SIG-M5 treated with dmso at 0.1 percent for 504 hours (cell line): Measurements from ENCODE around the gene C1GALT1.

Experiments
- DNase-seq: peaks from one replicate; lab custom pipeline; 2025; ENCODE audit not compliant: unreplicated experiment; lab: John Stamatoyannopoulos, UW

C1GALT1 gene

DNA sequence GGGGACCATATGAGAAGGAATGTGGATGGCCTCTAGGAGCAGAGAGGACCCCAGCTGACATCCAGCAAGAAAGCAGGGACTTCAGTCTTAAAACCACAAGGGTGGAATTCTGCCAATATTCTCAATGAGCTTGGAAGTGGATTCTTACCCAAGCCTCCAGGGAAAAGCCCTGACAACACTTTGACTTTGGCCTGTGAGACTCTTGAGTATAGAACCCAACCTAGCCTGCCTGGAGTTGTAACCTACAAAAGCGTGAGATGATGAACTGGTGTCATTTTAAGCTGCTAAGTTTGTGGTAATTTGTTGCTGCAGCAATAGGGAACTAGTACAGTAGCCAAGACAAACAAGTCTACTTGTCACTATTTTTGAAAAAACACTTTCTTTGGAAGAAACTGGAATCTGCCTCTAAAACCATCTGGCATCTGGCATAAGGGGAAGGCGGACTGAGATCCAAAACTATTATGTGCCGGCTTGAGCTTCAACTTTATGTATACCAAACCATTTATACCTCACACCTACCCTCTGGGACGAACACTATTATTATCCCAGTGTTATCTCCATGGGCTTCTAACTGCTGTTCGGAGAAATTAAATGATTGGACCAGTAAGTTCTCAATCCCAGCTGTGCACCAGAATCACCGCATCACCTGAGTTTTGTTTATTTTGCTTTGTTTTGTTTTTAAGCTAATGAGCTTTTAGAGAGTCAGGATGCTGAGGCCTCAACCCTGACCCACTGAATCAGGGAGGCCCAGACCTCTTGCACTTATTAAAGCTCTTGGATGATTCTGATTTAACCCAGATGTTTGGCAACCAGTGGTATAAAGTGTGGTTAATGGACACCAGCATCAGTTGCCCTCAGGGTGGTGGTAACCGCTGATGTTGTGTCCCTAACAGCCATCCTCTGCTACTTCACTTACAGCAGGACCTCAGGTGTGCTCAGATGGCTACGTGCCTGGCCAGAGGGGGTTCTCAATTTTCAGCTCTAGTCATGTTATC, 83.0 kb downstream of the C1GALT1 start:
- no peak for DNase-seq

- DNase-seq, result no peak
These were observed 84.0 kb downstream of the C1GALT1 start for GRCh38 chr7:7266257-7266881.

DNA sequence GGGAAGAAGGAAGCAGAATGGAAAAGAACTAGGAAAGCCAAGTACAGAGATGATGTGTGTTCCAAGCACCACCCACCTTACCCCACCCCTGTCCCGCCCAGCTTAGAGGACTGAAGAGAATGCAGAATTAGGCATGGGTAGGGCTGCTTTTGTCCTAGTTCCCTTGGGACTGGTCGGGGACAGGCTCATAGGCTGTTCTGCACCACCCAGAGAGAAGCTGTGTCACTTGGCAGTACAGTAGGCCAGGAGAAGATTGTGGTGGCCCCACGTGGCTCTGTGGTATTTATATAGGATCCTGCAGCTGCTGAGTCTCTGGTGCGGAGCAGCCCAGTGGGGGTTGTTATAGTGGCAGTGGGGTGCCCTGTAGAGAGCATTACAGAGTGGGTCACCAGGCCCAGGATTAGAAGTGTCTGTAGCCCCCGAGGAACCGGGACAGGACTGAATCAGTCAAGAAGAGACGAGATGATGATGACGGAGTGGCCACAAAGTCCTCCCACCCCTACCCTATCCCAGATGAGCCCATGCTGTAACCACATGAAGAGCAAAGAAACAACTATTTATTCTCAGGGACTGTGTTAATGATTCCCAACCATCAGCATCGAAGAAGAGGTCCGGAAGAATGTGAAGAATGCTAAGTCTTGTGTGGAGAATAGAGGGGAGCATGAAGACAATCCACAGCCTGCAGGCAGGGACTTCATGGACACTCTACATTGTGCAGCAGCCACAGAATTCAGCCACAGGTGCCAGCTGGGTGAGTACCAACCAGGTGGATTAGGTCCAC, 88.9 kb downstream of the C1GALT1 start:
- no peak for DNase-seq

GRCh38 chr7:7272294-7272693, 90.0 kb downstream of the C1GALT1 start:
- no peak for DNase-seq

- DNase-seq, result no peak
These were observed 92.4 kb downstream of the C1GALT1 start for GRCh38 chr7:7274782-7275181.

GRCh38 chr7:7276161-7276560, 93.8 kb downstream of the C1GALT1 start:
- no peak for DNase-seq

DNA sequence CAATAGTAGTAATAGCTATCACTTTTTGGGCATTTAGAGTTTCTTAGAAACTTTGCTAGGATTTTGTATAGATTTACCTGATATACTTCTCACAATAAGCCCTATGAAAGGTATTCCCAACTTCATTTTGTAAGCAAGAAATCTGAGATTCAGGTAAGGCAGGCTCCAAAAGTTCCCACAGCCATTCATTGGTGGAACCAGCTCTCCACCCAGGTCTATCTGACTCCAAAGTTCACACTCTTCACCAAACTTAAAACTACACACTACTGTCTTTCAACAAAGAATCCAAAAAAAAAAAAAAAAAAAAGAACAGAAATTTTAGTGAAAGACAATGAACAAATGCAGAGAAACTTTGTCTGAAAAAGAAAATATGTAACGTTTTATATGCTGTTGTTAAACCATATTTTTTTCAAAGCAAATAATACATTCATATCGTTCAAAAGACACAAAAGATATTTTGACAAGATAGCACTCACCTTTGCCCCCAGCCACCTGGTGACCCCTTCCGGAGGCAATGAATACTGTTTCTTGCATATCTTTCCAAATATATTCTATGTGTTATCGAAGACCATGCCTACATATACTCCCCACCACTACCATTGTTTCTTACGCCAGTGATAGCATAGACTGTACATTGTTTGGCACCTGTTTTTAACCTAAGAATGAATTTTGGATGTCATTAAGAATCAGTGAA, 108.2 kb downstream of the C1GALT1 start:
- DNase-seq, result no peak

- DNase-seq, result no peak
These were observed 109.7 kb downstream of the C1GALT1 start for GRCh38 chr7:7292085-7292484.

DNA sequence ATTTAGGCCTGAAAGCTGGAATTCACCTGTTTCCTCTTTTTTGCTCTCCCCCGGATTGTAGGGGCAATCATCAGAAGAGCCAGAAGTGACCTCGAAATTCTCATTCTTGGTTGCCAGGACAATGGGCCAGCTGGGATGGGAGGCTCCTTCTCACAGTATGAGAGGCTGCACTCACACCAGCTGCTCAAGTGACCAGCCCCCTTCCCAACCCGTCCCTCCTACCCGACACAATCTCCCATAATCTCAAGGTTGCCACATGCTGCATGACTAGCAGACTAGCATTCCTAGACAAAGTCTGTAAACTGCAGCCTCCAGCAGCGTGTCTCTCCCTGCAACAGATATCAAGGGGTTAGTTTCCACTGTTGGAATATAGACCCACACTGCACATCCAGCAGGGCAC, 110.3 kb downstream of the C1GALT1 start:
- no peak for DNase-seq

GRCh38 chr7:7293092-7293491, 110.7 kb downstream of the C1GALT1 start:
- DNase-seq, result no peak

DNA sequence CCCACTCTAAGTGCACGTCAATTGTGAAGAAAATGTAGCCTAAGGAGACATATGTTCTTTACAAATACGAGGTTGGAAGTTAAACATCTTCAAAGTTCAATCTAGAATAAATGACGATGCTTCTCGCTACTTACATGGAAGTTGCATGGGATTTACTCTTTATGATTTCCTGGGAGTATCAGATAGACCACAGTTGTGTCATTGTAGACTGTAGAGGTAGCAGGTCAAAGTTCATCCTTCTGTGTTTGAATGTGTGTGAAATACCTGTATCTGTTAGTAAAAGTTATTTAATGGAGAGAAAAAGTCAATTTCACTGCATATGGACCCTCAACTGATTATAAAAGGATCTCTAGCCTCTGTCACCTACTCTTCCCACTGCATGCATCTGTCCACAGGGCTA, 112.6 kb downstream of the C1GALT1 start:
- no peak for DNase-seq
